ENCODE results near the gene EXOC4.

- TF ChIP-seq ZNF274 (IDR thresholded peaks at IDR 0.05; ENCODE audit: low read depth, low read length) (no peak), YY1 (IDR thresholded peaks at IDR 0.05; ENCODE audit: insufficient read depth, insufficient read length) (no peak)
Measured at GRCh38 chr7:134009314-134010110, 756.6 kb downstream of the EXOC4 start.

Measured in NT2/D1 (cell line).